Ovary (tissue), 9 donors: ENCODE measurements around the gene KLHL35. TPM values are rescaled to one million over a fixed set of nuclear protein-coding genes. Genes with fewer than 3 reads are reported as not detected.

Experiments used
- DNase-seq, 5 donors: peaks; one replicate each; pipeline ENCODE4 v3.0.0-alpha.2; 2019 to 2020
- H3K27ac ChIP-seq, 2 donors: fragments of 200-600 bp; one replicate each; pipeline versions ENCODE4 v1.5.1 to v1.8.0; 2019 to 2022
- H3K27me3 ChIP-seq: fragments of 200-600 bp; one replicate; pipeline ENCODE4 v1.8.0; 2022
- H3K36me3 ChIP-seq: fragments of 200-600 bp; sonication (generic); one replicate; pipeline ENCODE4 v1.5.1; 2019
- H3K4me1 ChIP-seq: one replicate; pipeline ENCODE4 v1.8.1; 2013; ENCODE audit warnings: mild to moderate bottlenecking, moderate library complexity; ENCODE audit not compliant: insufficient read depth
- H3K4me3 ChIP-seq: fragments of 200-600 bp; sonication (generic); one replicate; pipeline ENCODE4 v1.5.1; 2017
- H3K9me3 ChIP-seq, 2 donors: fragments of 200-600 bp in 1 of 2; sonication (generic) in 1 of 2; one replicate each; pipeline versions ENCODE4 v1.5.1 to v1.8.1; 2013 to 2019; ENCODE audit warnings: mild to moderate bottlenecking in 1 of 2, moderate library complexity in 1 of 2
- CTCF ChIP-seq, 3 donors: fragments of 450-650 bp in 2 of 3; fragments of 200-600 bp in 1 of 3; IDR thresholded peaks; one replicate each; pipeline versions ENCODE4 v1.5.1 to v1.8.0; 2016 to 2022; ENCODE audit warnings: antibody characterized with exemption in 3 of 3, mild to moderate bottlenecking in 1 of 3
- EP300 ChIP-seq: sonication (generic); formaldehyde crosslinking; IDR thresholded peaks from one replicate; pipeline ENCODE4 v1.6.1; 2017; ENCODE audit warnings: antibody characterized with exemption
- POLR2A ChIP-seq: fragments of 450-650 bp; IDR thresholded peaks from one replicate; pipeline ENCODE4 v1.6.1; 2017; ENCODE audit warnings: antibody characterized with exemption, mild to moderate bottlenecking, moderate library complexity
- WGBS, 3 donors: extraction: QIAGEN DNeasy Blood & Tissue Kit in 1 of 3; methylation state at CpG; one replicate each; pipeline versions ENCODE4 v1.1.5 to v1.1.7; 2013 to 2017; 5-methylcytosine and 5-hydroxymethylcytosine counted together
- intact Hi-C, 4 donors: fragments of 100-400 bp; cut with DNase I; formaldehyde crosslinking; loops; one replicate each; pipeline versions ENCODE4 v1.11.0 to v1.15.1; 2022 to 2023
- polyA plus RNA-seq, 2 donors: library from polyadenylated mRNA; stranded (reverse); fragments of 200-250 nt in 1 of 2; fragments of 350-450 nt in 1 of 2; fragmentation: Illumina TruSeq in 1 of 2; extraction: RNeasy Lipid Tissue Mini Kit (QIAGEN cat#74804) in 1 of 2; gene quantifications; one replicate each; pipeline ENCODE4 v1.2.3, GENCODE V29; 2013 to 2014
- total RNA-seq, 7 donors: library from RNA; depleted of rRNA in 2 of 7; stranded (reverse); fragments of >200 nt in 2 of 7; fragmentation: NEBNext Ultra II Directional in 3 of 7; extraction: Animal tissue kit (Norgen Biotek cat#: 25700) in 3 of 7; gene quantifications; one replicate each; pipeline versions ENCODE4 v1.1.0 to v1.2.4, GENCODE V29; 2016 to 2023
- donor health status: DM: no; HTN: no; CAD: no; lungs with moderate emphysema.
- donor health status: DM: no; HTN: no; CAD: no.
- donor health status: Bipolar disorder and iron deficiency.
- donor health status: DM: yes; HTN: yes; CAD: no.
- donor health status: DM: no; HTN: no; CAD: no.
- donor health status: DM: yes; HTN: yes; CAD: no.

KLHL35 gene
- total and polyA plus RNA-seq, 9 donors: 0.07 to 1.1 (median 0.34) TPM; not detected in 2

GRCh38 chr11:75425422-75425821, 7.6 kb downstream of the KLHL35 start:
- no peak for DNase-seq
- H3K27ac ChIP-seq: no peak overlapping the region
- WGBS, 3 donors: 79 to 81% (median 81%) methylated on average over 25 to 29 of the region's 29 CpGs

DNA sequence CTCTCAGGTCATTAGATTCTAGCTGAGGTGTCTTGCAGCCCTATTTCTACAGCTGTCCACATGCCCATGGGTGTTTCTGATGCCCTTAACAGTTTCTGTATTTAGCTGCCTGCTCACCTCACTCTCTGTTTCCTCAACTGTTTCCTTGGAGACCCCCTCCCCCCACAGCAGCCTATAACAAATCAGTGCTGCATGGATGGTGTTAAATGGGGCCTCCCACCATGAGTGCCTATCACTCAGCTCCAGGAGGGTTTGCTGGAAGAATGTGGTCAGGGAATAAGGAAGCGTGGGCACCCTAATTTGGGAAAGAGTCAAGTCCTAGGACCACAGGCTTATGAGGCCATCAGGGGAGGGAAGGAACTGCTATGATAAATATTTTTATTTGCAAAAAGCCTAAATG, 8.6 kb downstream of the KLHL35 start:
- no peak for DNase-seq
- intact Hi-C loops: no loop called here

More at GRCh38 chr11:75425422-75425821, 7.6 kb downstream of the KLHL35 start:
- Histone ChIP-seq H3K27me3 (peaks cover 1% of the 10 kb centered on the region), H3K4me3 (no peak overlapping the region), H3K36me3 (no peaks in the 10 kb centered on the region), H3K4me1 (peaks cover 5% of the 10 kb centered on the region), H3K9me3 (no peaks in the 10 kb centered on the region)
- TF ChIP-seq CTCF (IDR thresholded peaks at IDR 0.05) (no peak), EP300 (no peak)
- intact Hi-C loops: no loop called here

DNA sequence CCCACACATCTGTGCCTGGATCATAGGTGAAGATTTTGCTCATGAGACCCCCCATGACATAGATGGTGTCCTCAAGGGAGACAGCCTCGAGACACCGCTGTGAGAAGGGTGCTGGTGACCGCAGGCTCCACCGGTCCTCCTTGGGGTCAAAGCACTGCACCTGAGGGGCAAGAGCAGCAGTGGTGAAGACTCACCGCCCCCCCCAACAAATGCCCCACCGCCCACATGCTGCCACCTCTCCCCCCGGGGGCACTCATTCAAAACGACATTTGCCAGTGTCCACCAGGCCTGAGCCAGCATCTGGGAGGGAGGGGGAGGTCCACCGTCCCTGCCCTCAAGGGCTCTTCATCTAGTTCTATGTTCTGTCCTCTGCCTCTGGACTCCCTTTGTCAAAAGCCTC, 9.3 kb downstream of the KLHL35 start:
- Histone ChIP-seq H3K27ac (no peak overlapping the region), H3K27me3 (no peaks in the 10 kb centered on the region), H3K9me3 (no peaks in the 10 kb centered on the region), H3K4me1 (no peaks in the 10 kb centered on the region), H3K36me3 (no peaks in the 10 kb centered on the region), H3K4me3 (no peak overlapping the region)
- intact Hi-C loops: no loop called here
- DNase-seq: no peak
- 84 to 89% (median 87%) methylated on average over 9 of the region's 9 CpGs for WGBS, 3 donors
- TF ChIP-seq CTCF (IDR thresholded peaks at IDR 0.05) (no peak), POLR2A (no peak), EP300 (no peak)

More for the DNA sequence above, 8.6 kb downstream of the KLHL35 start:
- TF ChIP-seq POLR2A (no peak), EP300 (no peak), CTCF (IDR thresholded peaks at IDR 0.05) (no peak)
- no peaks in the 10 kb centered on the region for H3K9me3 ChIP-seq
- H3K27ac ChIP-seq: no peak overlapping the region
- 89 to 100% (median 97%) methylated on average over 1 of the region's 1 CpG for WGBS, 3 donors
- H3K36me3 ChIP-seq: no peaks in the 10 kb centered on the region
- no peaks in the 10 kb centered on the region for H3K27me3 ChIP-seq
- no peak overlapping the region for H3K4me3 ChIP-seq
- no peaks in the 10 kb centered on the region for H3K4me1 ChIP-seq

- no peak overlapping the region for H3K27ac ChIP-seq
- DNase-seq: no peak
- 64 to 74% (median 65%) methylated on average over 15 of the region's 15 CpGs for WGBS, 3 donors
- intact Hi-C loops: no loop called here
- no peaks in the 10 kb centered on the region for H3K9me3 ChIP-seq
- TF ChIP-seq CTCF (IDR thresholded peaks at IDR 0.05): no peak
- no peaks in the 10 kb centered on the region for H3K36me3 ChIP-seq
- no peak overlapping the region for H3K4me3 ChIP-seq
- H3K27me3 ChIP-seq: no peaks in the 10 kb centered on the region
- no peaks in the 10 kb centered on the region for H3K4me1 ChIP-seq
Measured at GRCh38 chr11:75422248-75423231, 10.5 kb downstream of the KLHL35 start.
